GM23338 (cell line): Measurements from ENCODE around the gene ZBTB42. TPM values are rescaled to one million over a fixed set of nuclear protein-coding genes. Genes with fewer than 3 reads are reported as not detected.

Source experiments
- ATAC-seq: fragments of 200-7000 bp; cut with Tn5 transposase; 3 replicates; pipeline ENCODE4 v1.9.1; 2020
- DNase-seq: peaks from one replicate; pipeline ENCODE4 v3.0.0-alpha.2; 2015; ENCODE audit warnings: low spot score
- H2AFZ ChIP-seq: fragments of 200-600 bp; sonication (generic); 2 replicates; pipeline ENCODE4 v1.8.0; 2016; ENCODE audit warnings: antibody characterized with exemption, mild to moderate bottlenecking, moderate library complexity
- H3F3A ChIP-seq: fragments of 200-600 bp; sonication (generic); replicated peaks from 2 replicates; pipeline ENCODE4 v1.8.0; 2017; ENCODE audit warnings: antibody characterized with exemption, mixed run types, low read depth
- H3K27ac ChIP-seq: fragments of 200-600 bp; sonication (generic); 2 replicates; pipeline ENCODE4 v1.6.1; 2016; ENCODE audit warnings: low read depth
- H3K27me3 ChIP-seq: fragments of 200-600 bp; sonication (generic); 2 replicates; pipeline ENCODE4 v1.8.0; 2016; ENCODE audit warnings: mild to moderate bottlenecking, mixed run types, moderate library complexity; ENCODE audit not compliant: insufficient read depth
- H3K36me3 ChIP-seq: fragments of 200-600 bp; sonication (generic); 2 replicates; pipeline ENCODE4 v1.8.0; 2016; ENCODE audit warnings: mild to moderate bottlenecking; ENCODE audit not compliant: insufficient read depth
- H3K4me1 ChIP-seq: fragments of 200-600 bp; sonication (generic); 2 replicates; pipeline ENCODE4 v1.8.0; 2016; ENCODE audit warnings: mild to moderate bottlenecking, moderate library complexity; ENCODE audit not compliant: insufficient read depth
- H3K4me2 ChIP-seq: fragments of 200-600 bp; sonication (generic); 2 replicates; pipeline ENCODE4 v1.7.1; 2017; ENCODE audit warnings: mixed run types
- H3K4me3 ChIP-seq: fragments of 200-600 bp; sonication (generic); 2 replicates; pipeline ENCODE4 v1.6.1; 2016; ENCODE audit warnings: mixed run types
- H3K79me2 ChIP-seq: fragments of 200-600 bp; sonication (generic); replicated peaks from 2 replicates; pipeline ENCODE4 v1.8.0; 2017; ENCODE audit warnings: mild to moderate bottlenecking; ENCODE audit not compliant: insufficient read depth
- H3K9me2 ChIP-seq: fragments of 200-600 bp; sonication (generic); 2 replicates; pipeline ENCODE4 v1.8.0; 2017; ENCODE audit not compliant: insufficient read depth
- H4K20me1 ChIP-seq: fragments of 200-600 bp; sonication (generic); replicated peaks from 2 replicates; pipeline ENCODE4 v1.8.0; 2017; ENCODE audit warnings: mild to moderate bottlenecking; ENCODE audit not compliant: insufficient read depth
- H3K27ac Mint-ChIP-seq: 2 replicates; pipeline ENCODE4 v1.8.0; 2020; ENCODE audit warnings: inconsistent platforms, mild to moderate bottlenecking, moderate library complexity, mixed read lengths
- H3K27me3 Mint-ChIP-seq: 3 replicates; pipeline ENCODE4 v1.8.0; 2022; ENCODE audit warnings: low read depth, mild to moderate bottlenecking, moderate library complexity, mixed read lengths, inconsistent platforms; ENCODE audit not compliant: insufficient read depth, poor library complexity
- H3K36me3 Mint-ChIP-seq: 3 replicates; pipeline ENCODE4 v1.8.0; 2021; ENCODE audit warnings: low read depth, mild to moderate bottlenecking, inconsistent platforms, moderate library complexity, mixed read lengths
- H3K4me1 Mint-ChIP-seq: 3 replicates; pipeline ENCODE4 v1.8.0; 2020; ENCODE audit warnings: mild to moderate bottlenecking, inconsistent platforms, mixed read lengths
- H3K4me3 Mint-ChIP-seq: 3 replicates; pipeline ENCODE4 v1.8.0; 2021; ENCODE audit warnings: moderate library complexity, mild to moderate bottlenecking, inconsistent platforms, mixed read lengths
- H3K9me3 Mint-ChIP-seq: 3 replicates; pipeline ENCODE4 v1.8.0; 2020; ENCODE audit warnings: moderate library complexity, mild to moderate bottlenecking, inconsistent platforms, mixed read lengths
- CTCF ChIP-seq, 2 experiments: fragments of 200-600 bp in 1 of 2; sonication (generic) in 1 of 2; conservative IDR thresholded peaks; 2 replicates each; pipeline versions ENCODE4 v1.5.1 to v1.6.1; 2016 to 2017; ENCODE audit warnings: antibody characterized with exemption in 2 of 2, low read depth in 2 of 2, mild to moderate bottlenecking in 2 of 2, moderate library complexity in 1 of 2
- EZH2phosphoT487 ChIP-seq: fragments of 200-600 bp; sonication (generic); IDR thresholded peaks from one replicate; pipeline ENCODE4 v1.8.1; 2018; ENCODE audit warnings: antibody characterized with exemption; ENCODE audit not compliant: unreplicated experiment
- JUNB ChIP-seq: IDR thresholded peaks from one replicate; pipeline ENCODE4 v1.6.1; 2016; ENCODE audit warnings: antibody characterized with exemption; ENCODE audit not compliant: unreplicated experiment
- STAT1 ChIP-seq: IDR thresholded peaks from one replicate; pipeline ENCODE4 v1.6.1; 2016; ENCODE audit warnings: antibody characterized with exemption; ENCODE audit not compliant: unreplicated experiment
- ZNF114 ChIP-seq: fragments of 250-450 bp; sonication (Bioruptor Pico); IDR thresholded peaks from 2 replicates; pipeline ENCODE4 v1.5.0; 2020; ENCODE audit warnings: mild to moderate bottlenecking, moderate library complexity
- ZNF462 ChIP-seq: fragments of 250-450 bp; sonication (Bioruptor Pico); IDR thresholded peaks from 2 replicates; pipeline ENCODE4 v1.5.0; 2020; ENCODE audit warnings: mild to moderate bottlenecking, moderate library complexity
- polyA plus RNA-seq: library from polyadenylated mRNA; unstranded; fragments of >200 nt; fragmentation: Nextera tagmentation; extraction: Ambion mirVana; gene quantifications from 2 replicates; pipeline ENCODE4 v1.2.1, GENCODE V29; 2016
- total RNA-seq: library from RNA; depleted of rRNA; stranded (reverse); fragments of >200 nt; shearing (Covaris generic); gene quantifications from 2 replicates; pipeline ENCODE4 v1.2.3, GENCODE V29; 2014
- TF ChIP-seq, protein P1 (sequence below): IDR thresholded peaks from one replicate; pipeline ENCODE4 v1.6.1; 2018; ENCODE audit warnings: antibody characterized with exemption; ENCODE audit not compliant: unreplicated experiment

Gene ZBTB42
- total and polyA plus RNA-seq, 2 experiments from 2014 or later, result 0.70 to 4.4 TPM

DNA sequence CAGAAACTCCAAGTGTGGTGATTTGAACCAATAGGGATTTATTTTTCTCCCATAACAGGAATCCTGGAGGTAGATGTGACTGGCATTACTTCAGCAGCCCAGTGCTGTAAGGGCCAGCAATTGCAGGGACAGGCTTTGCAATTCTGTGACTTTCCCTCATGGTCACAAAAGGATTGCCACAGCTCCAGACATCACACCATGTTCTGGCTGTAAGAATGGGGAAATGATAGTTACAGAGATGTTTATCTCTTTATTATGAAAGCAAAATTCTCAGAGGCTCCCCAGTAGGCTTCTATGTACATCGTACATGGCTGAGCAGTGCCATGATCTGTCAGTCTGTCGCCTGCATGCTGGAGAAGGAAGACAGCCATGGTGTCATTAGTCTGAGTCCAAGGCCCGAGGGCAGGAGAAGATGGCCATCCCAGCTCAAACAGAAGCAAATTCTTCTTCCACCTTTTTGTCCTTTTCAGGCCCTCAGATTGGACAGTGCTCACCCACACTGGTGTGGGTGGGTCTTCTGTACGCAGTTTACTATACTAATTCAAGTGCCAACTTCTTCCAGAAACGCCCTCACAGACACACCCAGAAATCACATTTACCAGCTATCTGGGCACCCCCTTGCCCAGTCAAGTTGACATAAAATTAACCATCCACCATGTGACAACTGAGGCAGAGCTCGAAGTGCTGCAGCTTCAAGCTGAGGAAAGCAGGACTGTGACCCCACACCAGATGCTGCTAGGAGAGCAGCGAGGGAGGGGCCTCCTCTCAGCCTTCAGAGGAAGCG, 17.2 kb downstream of the ZBTB42 start (continued):
- TF ChIP-seq, protein P1, sequence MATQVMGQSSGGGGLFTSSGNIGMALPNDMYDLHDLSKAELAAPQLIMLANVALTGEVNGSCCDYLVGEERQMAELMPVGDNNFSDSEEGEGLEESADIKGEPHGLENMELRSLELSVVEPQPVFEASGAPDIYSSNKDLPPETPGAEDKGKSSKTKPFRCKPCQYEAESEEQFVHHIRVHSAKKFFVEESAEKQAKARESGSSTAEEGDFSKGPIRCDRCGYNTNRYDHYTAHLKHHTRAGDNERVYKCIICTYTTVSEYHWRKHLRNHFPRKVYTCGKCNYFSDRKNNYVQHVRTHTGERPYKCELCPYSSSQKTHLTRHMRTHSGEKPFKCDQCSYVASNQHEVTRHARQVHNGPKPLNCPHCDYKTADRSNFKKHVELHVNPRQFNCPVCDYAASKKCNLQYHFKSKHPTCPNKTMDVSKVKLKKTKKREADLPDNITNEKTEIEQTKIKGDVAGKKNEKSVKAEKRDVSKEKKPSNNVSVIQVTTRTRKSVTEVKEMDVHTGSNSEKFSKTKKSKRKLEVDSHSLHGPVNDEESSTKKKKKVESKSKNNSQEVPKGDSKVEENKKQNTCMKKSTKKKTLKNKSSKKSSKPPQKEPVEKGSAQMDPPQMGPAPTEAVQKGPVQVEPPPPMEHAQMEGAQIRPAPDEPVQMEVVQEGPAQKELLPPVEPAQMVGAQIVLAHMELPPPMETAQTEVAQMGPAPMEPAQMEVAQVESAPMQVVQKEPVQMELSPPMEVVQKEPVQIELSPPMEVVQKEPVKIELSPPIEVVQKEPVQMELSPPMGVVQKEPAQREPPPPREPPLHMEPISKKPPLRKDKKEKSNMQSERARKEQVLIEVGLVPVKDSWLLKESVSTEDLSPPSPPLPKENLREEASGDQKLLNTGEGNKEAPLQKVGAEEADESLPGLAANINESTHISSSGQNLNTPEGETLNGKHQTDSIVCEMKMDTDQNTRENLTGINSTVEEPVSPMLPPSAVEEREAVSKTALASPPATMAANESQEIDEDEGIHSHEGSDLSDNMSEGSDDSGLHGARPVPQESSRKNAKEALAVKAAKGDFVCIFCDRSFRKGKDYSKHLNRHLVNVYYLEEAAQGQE, result no peak
- TF ChIP-seq EZH2phosphoT487 (no peak), JUNB (no peak)

GRCh38 chr14:104818714-104819161, 17.8 kb downstream of the ZBTB42 start:
- H3K4me1 ChIP-seq, result peaks cover 9% of the 10 kb centered on the region
- H3K27me3 ChIP-seq, result peaks cover 8% of the 10 kb centered on the region; the same call in 1 of the 2 replicates
- DNase-seq (no peak), ATAC-seq (no peak)
- peaks cover 6% of the 10 kb centered on the region for H3K36me3 Mint-ChIP-seq
- no peak overlapping the region for H3K4me3 Mint-ChIP-seq
- no peak overlapping the region for H3K27ac Mint-ChIP-seq
- peaks cover 6% of the 10 kb centered on the region; the same call in 2 of the 3 replicates for H3K4me1 Mint-ChIP-seq
- H3K4me2 ChIP-seq, result no peak overlapping the region
- no peak overlapping the region for H2AFZ ChIP-seq
- H3K9me2 ChIP-seq, result peaks cover 2% of the 10 kb centered on the region; the same call in 1 of the 2 replicates
- 0 out of 2 replicates have a peak, but pooled peaks cover 1% of the 10 kb centered on the region for H3F3A ChIP-seq
- H3K9me3 Mint-ChIP-seq, result no peaks in the 10 kb centered on the region
- H3K36me3 ChIP-seq, result no peaks in the 10 kb centered on the region; the same call in 1 of the 2 replicates
- H4K20me1 ChIP-seq, result no peaks in the 10 kb centered on the region; the same call in 1 of the 2 replicates
- H3K27me3 Mint-ChIP-seq, result peaks cover 20% of the 10 kb centered on the region
- H3K27ac ChIP-seq, result no peak overlapping the region
- H3K79me2 ChIP-seq, result 0 out of 2 replicates have a peak, but pooled peaks cover 4% of the 10 kb centered on the region
- no peak overlapping the region for H3K4me3 ChIP-seq
- no peak for TF ChIP-seq ZNF114 (CRISPR knock-in tag)
- TF ChIP-seq CTCF (conservative IDR thresholded peaks at IDR 0.05; ENCODE audit: low read depth in 2 of 2), result no peak
- no peak for TF ChIP-seq JUNB
- no peak for TF ChIP-seq STAT1
- TF ChIP-seq EZH2phosphoT487, result no peak
- TF ChIP-seq, protein P1, result no peak
- TF ChIP-seq ZNF462, result no peak
